ENCODE results near the gene MED12. TPM values are rescaled to one million over a fixed set of nuclear protein-coding genes. Genes with fewer than 3 reads are reported as not detected.
"Not testable (repeated sequence)": the region's sequence is repeated elsewhere in the genome, so short reads cannot be mapped to it uniquely, and the experiment has no call there.

The MED12 gene
- total RNA-seq, 1 experiment from 2014 or later, result 18.1 TPM

DNA sequence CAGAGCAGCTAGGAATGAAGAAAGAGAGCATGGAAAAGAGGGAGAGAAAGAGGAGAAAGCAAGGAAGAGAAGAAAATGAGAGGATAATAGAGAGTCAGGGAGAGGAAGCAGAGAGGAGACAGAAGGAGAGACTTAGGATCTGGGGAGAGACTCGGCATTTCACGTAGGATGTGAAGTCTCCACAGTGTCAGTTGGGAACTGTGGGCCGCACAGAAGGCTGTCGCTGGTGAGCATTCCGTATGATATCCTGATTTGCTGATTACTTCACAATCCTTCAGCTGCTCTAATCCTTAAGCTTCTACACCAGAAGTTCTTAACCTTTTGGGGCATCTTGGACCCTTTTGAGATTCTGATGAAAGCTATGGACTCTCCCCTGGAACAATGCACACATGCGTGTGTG, 40.2 kb downstream of the MED12 start:
- DNase-seq (ENCODE audit: extremely low read depth, low read depth), result no peak

DNA sequence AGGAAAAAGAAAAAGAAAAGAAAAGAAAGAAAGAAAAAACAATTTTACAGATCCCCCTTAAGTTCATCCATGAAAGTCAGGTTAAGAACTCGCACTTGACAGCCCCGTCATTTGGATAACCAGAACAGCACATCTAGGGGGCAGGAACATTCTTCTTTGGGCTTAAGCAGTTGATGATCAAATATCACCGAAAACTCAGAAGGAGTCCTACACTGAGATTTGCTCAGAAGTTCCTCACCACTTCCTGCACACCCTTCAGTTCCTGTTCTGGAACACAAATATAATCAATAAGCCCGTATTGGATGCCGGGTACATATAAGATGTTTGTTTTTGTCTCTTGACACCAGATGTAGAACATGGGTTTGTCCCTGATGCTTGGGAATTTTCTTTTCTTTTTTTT, 40.9 kb downstream of the MED12 start:
- no peak for DNase-seq (ENCODE audit: extremely low read depth, low read depth)

DNA sequence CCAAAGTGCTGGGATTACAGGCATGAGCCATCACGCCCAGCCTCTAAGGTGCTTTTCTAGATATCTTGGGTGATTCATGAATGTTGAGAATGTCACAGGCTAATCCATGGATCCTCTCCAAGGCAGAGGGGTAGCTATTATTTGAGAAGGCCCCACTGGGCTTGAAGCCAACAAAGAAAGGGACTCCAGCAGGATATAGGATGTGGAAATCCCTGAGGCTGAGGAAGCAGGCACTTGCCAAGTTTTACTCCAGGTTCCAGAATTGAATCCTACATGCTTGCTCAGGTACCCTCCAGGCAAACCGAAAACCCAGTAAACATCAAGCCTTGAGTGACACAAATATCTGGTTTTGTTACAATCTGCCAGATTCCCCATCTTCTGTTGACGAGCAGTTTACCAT, 42.1 kb downstream of the MED12 start:
- no peak for DNase-seq (ENCODE audit: extremely low read depth, low read depth)

DNA sequence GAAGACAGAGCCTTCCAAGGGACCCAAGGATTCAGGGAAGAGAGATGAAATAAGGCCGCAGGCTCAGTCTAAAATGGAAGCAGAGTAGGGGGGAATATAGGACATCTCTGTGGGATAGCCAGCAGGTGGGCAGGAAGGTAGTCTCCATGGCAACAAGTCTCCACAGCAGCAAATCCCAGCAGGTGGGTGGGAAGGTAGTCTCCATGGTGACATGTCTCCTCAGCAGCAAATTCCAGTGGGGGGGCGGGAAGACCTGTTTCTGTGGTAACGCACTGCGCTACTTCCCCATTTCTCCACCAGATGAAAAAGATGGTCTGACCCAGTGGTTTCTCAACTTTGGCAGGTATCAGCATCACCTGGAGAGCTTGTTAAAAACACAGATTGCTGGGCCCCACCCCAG, 44.6 kb downstream of the MED12 start:
- no peak for DNase-seq (ENCODE audit: extremely low read depth, low read depth)

DNA sequence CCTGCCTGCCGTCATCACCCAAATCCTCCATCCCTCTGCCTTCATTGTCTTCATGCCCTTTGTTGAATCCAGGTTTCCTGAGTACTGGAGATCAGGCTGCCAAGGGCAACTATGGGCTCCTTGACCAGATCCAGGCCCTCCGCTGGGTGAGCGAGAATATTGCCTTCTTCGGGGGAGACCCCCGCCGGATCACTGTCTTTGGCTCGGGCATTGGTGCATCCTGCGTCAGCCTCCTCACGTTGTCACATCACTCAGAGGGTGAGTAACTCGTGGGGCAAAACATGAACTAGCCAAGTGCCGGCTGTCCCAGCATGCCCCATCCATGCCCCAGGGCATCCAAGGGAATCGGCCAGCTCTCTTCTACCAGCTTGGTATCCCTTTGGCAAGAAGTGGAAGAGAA, 45.7 kb downstream of the MED12 start:
- DNase-seq (ENCODE audit: extremely low read depth, low read depth), result no peak

DNA sequence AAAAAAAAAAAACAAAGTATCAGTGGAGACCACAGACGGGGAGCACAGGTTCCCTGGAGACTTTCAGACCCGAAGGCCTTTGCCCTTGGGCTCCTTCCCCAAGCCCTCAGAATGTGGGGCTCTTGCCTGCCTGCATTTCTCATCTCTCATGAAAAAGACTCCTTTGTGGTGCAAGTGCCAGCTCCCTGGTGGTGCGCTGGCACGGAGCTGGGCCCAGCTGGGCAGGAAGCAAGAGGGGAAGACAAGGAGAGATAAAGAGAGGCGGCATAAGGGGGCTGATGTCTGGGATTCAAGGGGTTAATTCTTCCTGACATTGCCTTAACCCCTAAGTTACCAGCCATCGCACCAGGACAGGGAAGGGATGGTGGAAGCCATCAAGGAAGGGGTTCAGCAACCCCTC, 48.1 kb downstream of the MED12 start:
- no peak for DNase-seq (ENCODE audit: extremely low read depth, low read depth)

DNA sequence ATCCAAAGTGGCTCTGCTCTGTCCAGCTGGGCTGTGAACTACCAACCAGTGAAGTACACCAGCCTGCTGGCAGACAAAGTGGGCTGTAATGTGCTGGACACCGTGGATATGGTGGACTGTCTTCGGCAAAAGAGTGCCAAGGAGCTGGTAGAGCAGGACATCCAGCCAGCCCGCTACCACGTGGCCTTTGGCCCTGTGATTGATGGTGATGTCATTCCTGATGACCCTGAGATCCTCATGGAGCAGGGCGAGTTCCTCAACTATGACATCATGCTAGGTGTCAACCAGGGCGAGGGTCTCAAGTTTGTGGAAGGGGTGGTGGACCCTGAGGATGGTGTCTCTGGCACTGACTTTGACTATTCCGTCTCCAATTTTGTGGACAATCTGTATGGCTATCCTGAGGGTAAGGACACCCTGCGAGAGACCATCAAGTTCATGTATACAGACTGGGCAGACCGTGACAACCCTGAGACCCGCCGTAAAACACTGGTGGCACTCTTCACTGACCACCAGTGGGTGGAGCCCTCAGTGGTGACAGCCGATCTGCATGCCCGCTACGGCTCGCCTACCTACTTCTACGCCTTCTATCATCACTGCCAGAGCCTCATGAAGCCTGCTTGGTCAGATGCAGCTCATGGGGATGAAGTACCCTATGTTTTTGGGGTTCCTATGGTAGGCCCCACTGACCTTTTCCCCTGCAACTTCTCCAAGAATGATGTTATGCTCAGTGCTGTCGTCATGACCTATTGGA, 48.8 kb downstream of the MED12 start:
- no peak for DNase-seq (ENCODE audit: extremely low read depth, low read depth)

DNA sequence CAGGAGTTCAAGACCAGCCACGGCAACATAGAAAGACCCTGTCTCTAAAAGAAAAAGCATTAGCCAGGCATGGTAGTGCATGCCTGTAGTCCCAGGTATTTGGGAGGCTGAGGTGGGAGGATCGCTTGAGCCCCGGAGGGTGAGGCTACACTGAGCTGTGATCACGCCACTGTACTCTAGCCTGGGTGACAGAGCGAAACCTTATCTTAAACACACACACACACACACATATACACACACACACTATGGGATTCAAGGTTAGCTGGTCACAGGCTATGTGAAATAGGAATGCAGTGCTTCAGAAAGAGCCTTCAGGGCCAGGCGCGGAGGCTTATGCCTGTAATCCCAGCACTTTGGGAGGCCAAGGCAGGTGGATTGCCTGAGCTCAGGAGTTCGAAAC, 49.7 kb downstream of the MED12 start:
- no peak for DNase-seq (ENCODE audit: extremely low read depth, low read depth)

DNA sequence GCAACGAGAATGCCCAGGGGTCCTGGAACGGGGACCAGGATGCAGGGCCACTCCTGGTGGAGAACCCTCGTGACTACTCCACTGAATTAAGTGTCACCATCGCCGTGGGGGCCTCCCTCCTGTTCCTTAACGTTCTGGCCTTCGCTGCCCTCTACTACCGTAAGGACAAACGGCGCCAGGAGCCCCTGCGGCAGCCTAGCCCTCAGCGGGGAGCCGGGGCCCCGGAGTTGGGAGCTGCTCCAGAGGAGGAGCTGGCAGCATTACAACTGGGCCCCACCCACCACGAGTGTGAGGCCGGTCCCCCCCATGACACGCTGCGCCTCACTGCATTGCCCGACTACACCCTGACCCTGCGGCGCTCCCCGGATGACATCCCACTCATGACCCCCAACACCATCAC, 51.2 kb downstream of the MED12 start:
- no peak for DNase-seq (ENCODE audit: extremely low read depth, low read depth)

DNA sequence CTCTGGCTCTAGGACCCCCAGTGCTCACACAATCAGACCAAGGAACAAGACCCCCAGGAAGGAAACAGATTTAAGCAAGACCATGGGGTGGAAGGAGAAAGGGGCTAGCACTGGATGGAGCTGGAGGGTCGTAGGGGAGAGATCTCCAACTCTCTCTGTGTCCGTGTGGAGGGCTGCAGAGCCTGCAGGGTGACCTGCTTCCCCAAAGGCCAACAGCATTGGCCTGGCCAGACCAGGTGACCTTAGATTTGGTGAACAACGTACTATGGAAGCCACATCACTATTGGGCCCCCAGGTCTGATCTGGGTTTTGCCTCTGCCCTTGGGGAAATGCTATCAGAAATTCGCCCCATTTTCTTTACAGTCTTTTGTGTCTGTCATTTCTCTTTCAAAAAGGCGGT, 52.3 kb downstream of the MED12 start:
- DNase-seq (ENCODE audit: extremely low read depth, low read depth), result no peak

DNA sequence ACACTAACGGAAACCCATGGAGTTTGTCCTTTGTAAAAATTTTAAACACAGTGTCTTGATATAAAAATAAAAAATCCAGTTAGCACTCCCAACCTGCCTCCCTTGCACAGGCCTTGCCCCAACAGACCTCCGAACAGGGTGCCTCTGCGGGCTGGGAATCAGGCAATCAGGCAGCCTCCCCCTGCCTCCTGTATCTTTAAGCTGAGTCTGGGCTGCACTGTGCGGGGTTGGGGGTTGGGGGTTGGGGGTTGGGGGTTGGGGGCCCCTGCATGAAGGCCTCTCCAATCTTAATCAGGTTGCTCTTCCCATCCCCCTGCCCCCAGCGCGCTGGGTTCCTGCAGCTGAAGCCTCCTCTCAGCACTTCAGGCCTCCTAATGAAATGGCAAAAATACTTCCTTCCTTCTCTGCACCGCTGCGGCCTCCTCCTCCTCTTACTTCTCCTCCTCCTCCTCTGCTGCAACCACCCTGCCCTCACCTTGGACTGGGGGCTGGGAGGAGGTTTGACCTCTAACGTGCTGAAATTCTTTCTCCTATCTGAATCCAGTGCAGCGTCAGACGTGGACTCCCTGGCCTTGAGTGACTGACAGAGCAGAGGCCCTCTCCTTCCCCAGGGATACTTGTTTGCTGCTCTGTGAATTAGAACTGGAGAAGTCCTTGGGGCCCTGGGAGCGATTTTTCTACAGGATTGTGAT, 52.9 kb downstream of the MED12 start:
- no peak for DNase-seq (ENCODE audit: extremely low read depth, low read depth)

DNA sequence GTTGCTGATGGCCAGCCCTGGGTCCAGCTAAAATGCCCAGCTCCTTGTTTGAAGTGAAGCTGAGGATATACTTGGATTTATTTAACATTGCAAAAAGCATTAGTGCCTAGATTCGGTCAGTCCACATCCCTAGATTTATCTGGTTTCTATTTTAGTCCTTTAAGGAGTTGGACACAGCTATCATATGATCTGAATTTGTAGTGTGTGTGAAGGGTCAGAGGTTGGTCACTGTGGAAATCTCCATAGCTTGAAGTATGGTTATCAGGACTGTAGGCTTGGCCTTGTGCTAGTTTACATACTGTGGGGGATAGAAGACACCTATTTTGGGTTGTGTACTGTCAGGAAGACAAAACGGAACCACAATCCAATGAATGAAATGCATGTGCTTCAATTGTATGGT, 55.0 kb downstream of the MED12 start:
- no peak for DNase-seq (ENCODE audit: extremely low read depth, low read depth)

DNA sequence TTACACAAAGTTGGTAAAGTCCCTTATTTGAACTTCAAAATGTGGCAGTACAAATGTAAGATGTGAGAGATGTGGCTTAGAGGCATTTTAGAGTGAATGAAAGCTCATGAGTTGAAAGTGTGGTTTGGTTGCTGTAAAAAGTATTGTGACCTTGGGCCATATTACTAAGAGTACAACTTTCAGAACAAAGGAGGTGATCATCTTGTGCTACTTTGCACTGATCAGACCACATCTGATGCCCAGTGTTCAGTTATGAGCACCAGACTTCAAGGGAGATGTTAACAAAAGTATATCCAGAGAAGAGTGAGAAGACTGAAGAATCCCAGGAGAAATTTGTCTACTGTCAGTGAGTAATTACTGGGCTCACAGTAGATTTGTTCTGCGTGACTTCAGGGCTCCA, 56.4 kb downstream of the MED12 start:
- no peak for DNase-seq (ENCODE audit: extremely low read depth, low read depth)

DNA sequence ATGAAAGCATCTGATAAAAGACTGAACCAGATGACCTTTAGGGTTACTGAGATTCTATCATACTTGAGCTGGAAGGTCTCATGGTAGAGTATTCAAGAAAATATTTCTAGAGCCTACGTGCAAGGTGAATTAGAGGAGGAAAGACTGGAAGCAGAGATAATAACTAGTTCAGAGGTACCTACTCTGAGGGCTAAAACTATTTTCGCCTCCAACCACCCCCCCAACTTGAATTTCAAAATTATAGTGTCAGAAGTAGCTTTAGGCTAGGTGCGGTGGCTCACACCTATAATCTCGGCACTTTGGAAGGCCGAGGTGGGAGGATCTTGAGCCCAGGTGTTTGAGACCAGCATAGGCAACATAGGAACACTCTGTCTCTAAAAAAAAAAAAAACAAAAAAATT, 57.1 kb downstream of the MED12 start:
- DNase-seq (ENCODE audit: extremely low read depth, low read depth), result no peak

DNA sequence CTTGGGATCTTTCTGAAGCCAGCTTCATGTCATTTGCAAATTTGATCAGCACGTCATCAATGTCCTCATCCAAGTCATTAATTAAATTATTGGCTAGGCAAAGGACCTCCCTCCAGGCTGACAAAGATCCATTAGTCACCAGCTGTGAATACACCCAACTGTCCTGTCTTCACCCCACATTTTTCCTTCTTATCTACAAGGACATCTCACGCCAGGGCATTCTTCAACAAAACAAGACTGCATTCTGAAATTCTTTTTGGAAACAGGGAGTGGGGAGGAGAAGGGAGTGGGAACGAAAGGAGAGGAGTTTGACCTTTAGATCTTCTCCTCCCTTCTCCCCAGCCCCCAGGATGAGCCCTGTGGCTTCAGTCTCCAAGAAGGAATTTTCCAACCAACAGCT, 58.9 kb downstream of the MED12 start:
- DNase-seq (ENCODE audit: extremely low read depth, low read depth), result no peak

DNA sequence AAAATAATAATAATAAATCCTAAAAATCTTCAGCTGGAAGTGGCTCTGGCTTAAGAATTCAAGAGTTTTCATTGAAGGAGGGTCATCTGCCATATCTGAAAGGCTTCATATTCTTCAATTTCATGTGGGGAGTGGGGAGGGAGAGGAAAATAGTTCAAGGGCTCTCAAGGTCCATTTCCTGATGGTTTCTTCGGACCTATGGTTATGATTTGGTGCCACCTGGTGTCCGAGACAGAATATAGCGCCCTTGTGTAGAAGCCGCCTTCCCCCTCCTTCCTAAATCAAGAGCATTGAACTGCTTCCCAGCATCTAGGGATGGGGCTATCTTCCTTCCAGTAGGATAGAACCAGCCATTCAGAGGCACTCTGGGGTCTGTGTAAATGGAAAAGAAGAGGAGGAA, 60.5 kb downstream of the MED12 start:
- peak; percentile 65 for DNase-seq (ENCODE audit: extremely low read depth, low read depth)

DNA sequence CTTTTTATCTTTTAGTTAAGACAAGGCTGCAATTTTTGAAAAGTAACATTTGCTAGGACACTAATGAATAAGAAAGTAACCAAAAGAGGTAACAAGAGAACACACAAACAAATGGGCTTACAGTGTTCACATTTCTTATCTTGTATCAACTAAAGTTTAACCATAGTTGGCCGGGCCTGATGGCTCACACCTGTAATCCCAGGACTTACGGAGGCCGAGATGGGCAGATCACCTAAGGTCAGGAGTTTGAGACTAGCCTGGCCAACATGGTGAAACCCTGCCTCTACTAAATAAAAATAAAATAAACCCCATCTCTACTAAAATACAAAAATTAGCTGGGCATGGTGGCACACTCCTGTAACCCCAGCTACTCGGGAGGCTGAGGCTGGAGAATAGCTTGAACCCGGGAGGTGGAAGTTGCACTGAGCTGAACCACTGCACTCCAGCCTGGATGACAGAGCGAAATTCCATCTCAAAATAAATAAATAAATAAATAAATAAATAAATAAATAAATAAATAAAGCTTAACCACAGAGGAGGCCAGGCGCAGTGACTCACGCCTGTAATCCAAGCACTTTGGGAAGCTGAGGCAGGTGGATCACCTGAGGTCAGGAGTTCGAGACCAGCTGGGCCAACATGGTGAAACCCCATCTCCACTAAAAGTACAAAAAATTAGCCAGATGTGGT, 62.3 kb downstream of the MED12 start:
- not testable (repeated sequence) for DNase-seq (ENCODE audit: extremely low read depth, low read depth)

DNA sequence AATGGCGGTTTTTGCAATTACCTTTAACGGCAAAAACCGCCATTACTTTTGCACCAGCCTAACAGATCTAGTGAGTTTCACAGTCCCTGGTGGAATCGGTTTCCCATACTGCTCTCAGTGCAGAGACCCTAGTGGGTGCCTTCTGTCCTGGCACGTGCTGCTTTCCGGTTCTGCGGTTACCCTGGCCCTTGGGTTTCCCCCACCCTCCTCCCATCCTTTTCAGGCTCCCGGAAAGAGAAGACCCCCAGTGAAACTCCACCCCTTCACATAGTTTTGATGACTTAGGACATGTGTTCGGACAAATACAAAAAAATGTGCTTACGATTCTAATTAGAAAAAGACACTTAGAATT, 63.1 kb downstream of the MED12 start:
- DNase-seq (ENCODE audit: extremely low read depth, low read depth), result no peak

DNA sequence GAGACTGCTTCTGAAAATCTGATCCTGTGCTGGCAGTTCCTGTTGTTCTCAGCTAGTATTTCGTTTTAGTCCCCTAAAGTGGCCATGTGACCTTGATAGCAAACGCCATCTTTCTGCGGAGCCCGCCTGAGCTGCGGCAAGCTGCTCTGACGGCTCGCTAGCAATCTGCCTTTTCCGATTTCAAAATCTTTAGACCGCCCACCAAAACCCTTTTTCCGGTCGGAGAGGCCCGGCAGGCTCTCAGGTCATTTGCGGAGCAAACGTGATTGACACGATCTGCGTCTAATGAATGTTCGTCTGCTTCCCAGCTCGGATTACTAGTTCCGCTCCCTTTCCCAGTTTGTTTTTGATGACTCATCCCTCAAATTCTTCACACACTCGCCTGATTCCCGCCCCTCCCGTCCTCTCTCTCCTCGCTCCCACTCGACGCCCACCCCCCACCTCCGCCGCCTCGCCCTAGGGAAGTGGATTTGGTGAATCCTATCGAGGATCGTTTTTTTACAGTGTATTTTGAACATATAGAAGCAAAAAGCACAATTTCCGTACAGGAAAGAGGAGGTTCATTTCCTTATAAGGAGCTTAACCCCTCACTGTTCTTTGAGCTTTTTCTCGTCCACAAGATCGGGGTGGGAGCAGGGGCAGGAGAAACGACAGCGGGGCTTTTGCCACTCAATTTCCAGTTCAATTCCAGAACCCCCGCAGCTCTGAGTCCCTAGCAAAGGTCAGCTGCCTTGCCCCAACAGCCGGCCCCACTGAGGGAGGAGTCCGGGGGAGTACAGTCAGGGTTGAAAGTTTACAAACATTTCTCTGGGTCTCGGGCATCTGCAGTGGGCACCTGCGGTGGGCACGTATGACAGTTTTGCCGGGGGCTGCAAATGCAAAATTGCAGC, 63.8 kb downstream of the MED12 start:
- DNase-seq (ENCODE audit: extremely low read depth, low read depth), result peak; percentile 98

DNA sequence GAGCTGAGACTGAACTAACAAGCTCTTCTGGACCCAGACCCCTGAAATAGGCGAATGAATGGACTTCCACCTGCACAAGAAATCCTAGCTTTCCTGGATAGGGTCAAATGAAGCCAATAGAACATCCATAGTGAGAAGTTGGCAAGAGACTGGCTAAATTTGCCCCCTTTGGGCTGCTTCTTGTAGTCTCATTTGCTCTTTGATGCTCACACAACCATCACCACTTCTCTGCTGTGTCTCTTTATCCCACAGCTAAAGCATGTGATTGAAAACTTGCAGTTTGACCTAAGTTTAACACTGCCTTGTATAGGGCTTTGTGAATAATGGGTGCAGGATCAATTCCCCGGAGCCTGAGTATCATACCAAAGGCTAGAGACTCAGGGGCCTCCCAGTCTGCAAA, 64.5 kb downstream of the MED12 start:
- DNase-seq (ENCODE audit: extremely low read depth, low read depth), result no peak

DNA sequence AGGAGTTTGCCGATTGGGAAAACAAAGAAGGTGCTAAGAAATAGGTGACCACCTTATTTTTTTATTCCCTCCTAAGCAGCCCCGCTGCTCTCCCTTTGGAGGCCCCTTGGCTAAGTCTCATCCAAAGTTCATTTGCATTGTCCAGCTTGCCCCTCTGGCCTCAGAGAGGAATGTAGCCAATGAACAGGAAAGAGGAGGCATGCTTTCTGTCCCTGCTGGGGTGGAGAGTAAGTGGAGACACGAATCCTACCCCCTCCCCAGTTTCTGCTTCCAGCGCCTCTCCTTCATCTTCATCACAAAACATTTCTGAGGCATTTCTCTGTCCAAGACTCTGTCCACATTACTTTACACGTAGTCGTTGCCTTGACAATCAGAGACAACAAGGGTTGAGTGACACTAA, 64.9 kb downstream of the MED12 start:
- no peak for DNase-seq (ENCODE audit: extremely low read depth, low read depth)

Measured in NCI-H460 (cell line).